Esophagus squamous epithelium (tissue), 5 donors: ENCODE measurements around the gene FRS3. TPM values are rescaled to one million over a fixed set of nuclear protein-coding genes. Genes with fewer than 3 reads are reported as not detected.

Source experiments
- DNase-seq: peaks from one replicate; lab custom pipeline; 2025; lab: John Stamatoyannopoulos, UW
- H3K27ac ChIP-seq, 4 donors: fragments of 200-600 bp; sonication (generic); one replicate each; pipeline ENCODE4 v1.5.1; 2016 to 2019; ENCODE audit warnings: mild to moderate bottlenecking in 1 of 4
- H3K27me3 ChIP-seq, 4 donors: fragments of 200-600 bp; sonication (generic); 1 replicate in 3 of 4; 2 replicates in 1 of 4; pipeline versions ENCODE4 v1.5.1 to v1.6.0; 2017 to 2021; ENCODE audit warnings: antibody characterized with exemption in 1 of 4
- H3K36me3 ChIP-seq, 3 donors: fragments of 200-600 bp; sonication (generic); one replicate each; pipeline ENCODE4 v1.5.1; 2016 to 2019
- H3K4me1 ChIP-seq, 3 donors: fragments of 200-600 bp; sonication (generic); one replicate each; pipeline ENCODE4 v1.5.1; 2017 to 2019
- H3K4me3 ChIP-seq, 4 donors: fragments of 200-600 bp; sonication (generic); 1 replicate in 3 of 4; 2 replicates in 1 of 4; pipeline ENCODE4 v1.5.1; 2016 to 2019; ENCODE audit warnings: mild to moderate bottlenecking in 2 of 4, moderate library complexity in 1 of 4
- H3K9me3 ChIP-seq, 3 donors: fragments of 200-600 bp; sonication (generic); one replicate each; pipeline ENCODE4 v1.5.1; 2016 to 2019
- POLR2A ChIP-seq, 4 donors: fragments of 450-650 bp; IDR thresholded peaks; one replicate each; pipeline ENCODE4 v1.6.1; 2017; ENCODE audit warnings: antibody characterized with exemption in 4 of 4, mild to moderate bottlenecking in 4 of 4, moderate library complexity in 3 of 4
- WGBS, 2 donors: methylation state at CpG; one replicate each; pipeline ENCODE4 v1.1.5; 2018; 5-methylcytosine and 5-hydroxymethylcytosine counted together
- intact Hi-C: fragments of 100-400 bp; cut with DNase I; formaldehyde crosslinking; loops from one replicate; pipeline ENCODE4 v1.15.0; 2022
- total RNA-seq, 4 donors: library from RNA; depleted of rRNA; stranded (reverse); fragments of >200 nt; gene quantifications; one replicate each; pipeline ENCODE4 v1.1.0, GENCODE V29; 2016
- TF ChIP-seq, protein P1 (sequence below), 6 experiments: fragments of 450-650 bp in 4 of 6; fragments of 200-600 bp in 2 of 6; sonication (generic) in 2 of 6; IDR thresholded peaks; one replicate each; pipeline ENCODE4 v1.5.1; 2016 to 2019; ENCODE audit warnings: antibody characterized with exemption in 6 of 6, mild to moderate bottlenecking in 4 of 6, moderate library complexity in 4 of 6
- donor health status: DM: yes; HTN: yes; CAD: no.

The FRS3 gene
- total RNA-seq, 4 donors from 2014 or later: 0.31 to 5.5 (median 1.5) TPM

GRCh38 chr6:41791305-41791704 lies 11.6 kb upstream of the FRS3 start:
- TF ChIP-seq, protein P1, sequence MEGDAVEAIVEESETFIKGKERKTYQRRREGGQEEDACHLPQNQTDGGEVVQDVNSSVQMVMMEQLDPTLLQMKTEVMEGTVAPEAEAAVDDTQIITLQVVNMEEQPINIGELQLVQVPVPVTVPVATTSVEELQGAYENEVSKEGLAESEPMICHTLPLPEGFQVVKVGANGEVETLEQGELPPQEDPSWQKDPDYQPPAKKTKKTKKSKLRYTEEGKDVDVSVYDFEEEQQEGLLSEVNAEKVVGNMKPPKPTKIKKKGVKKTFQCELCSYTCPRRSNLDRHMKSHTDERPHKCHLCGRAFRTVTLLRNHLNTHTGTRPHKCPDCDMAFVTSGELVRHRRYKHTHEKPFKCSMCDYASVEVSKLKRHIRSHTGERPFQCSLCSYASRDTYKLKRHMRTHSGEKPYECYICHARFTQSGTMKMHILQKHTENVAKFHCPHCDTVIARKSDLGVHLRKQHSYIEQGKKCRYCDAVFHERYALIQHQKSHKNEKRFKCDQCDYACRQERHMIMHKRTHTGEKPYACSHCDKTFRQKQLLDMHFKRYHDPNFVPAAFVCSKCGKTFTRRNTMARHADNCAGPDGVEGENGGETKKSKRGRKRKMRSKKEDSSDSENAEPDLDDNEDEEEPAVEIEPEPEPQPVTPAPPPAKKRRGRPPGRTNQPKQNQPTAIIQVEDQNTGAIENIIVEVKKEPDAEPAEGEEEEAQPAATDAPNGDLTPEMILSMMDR (IDR thresholded peaks at IDR 0.05): no peak
- no peak for TF ChIP-seq POLR2A (IDR thresholded peaks at IDR 0.05)
- Histone ChIP-seq H3K27me3 (no peaks in the 10 kb centered on the region), H3K9me3 (no peaks in the 10 kb centered on the region), H3K4me1 (peaks cover 8 to 18% (median 9%) of the 10 kb centered on the region in 3 donors), H3K36me3 (peaks cover 12 to 74% (median 15%) of the 10 kb centered on the region in 3 donors), H3K4me3 (no peak overlapping the region), H3K27ac (no peak overlapping the region)
- intact Hi-C loops: loop anchor here (10.0 kb wide), 1 partner anchor 133 kb away; the partner anchor contains the start of genes BYSL and MED20
- WGBS, 2 donors: 61 to 78% methylated on average over 1 of the region's 1 CpG
- DNase-seq: no peak

DNA sequence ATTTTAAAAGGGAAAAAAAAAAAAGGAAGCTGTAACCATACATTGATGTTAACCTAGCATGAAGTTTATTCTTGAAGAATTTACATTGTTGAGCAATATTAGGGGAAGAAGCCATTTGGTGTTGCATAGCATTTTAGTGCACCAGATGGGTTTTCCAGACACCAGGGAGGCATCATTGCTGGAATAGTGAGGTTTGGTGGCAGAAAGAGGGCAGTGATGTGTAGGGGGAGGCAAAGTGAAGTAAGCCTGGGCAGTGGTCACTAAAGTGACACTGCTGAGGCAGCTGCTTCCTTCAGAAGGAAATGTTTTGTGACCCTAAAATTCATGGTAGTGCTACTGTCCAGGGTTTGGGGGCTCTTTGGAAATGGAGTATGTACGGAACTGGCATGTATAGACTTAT lies 10.3 kb upstream of the FRS3 start:
- Histone ChIP-seq H3K27me3 (no peaks in the 10 kb centered on the region), H3K4me3 (no peak overlapping the region), H3K36me3 (peaks cover 12 to 64% (median 12%) of the 10 kb centered on the region in 3 donors), H3K4me1 (peaks cover 20 to 31% (median 21%) of the 10 kb centered on the region in 3 donors), H3K27ac (no peak overlapping the region), H3K9me3 (no peaks in the 10 kb centered on the region)
- 94 to 100% methylated on average over 1 of the region's 1 CpG for WGBS, 2 donors
- DNase-seq: no peak
- intact Hi-C loops: loop anchor here (10.0 kb wide), 1 partner anchor 135 kb away; the partner anchor contains the start of genes BYSL and MED20
- no peak for TF ChIP-seq POLR2A (IDR thresholded peaks at IDR 0.05)
- TF ChIP-seq, protein P1 (IDR thresholded peaks at IDR 0.05): no peak

- Histone ChIP-seq H3K36me3 (peaks cover 12 to 59% (median 12%) of the 10 kb centered on the region in 3 donors), H3K9me3 (no peaks in the 10 kb centered on the region), H3K27ac (no peak overlapping the region), H3K4me1 (peaks cover 26 to 38% (median 27%) of the 10 kb centered on the region in 3 donors), H3K27me3 (no peaks in the 10 kb centered on the region), H3K4me3 (no peak overlapping the region)
- no peak for DNase-seq
- intact Hi-C loops: no loop called here
- TF ChIP-seq POLR2A (IDR thresholded peaks at IDR 0.05): no peak
- 81 to 85% methylated on average over 3 of the region's 3 CpGs for WGBS, 2 donors
These were observed 9.7 kb upstream of the FRS3 start for GRCh38 chr6:41789390-41789724.

DNA sequence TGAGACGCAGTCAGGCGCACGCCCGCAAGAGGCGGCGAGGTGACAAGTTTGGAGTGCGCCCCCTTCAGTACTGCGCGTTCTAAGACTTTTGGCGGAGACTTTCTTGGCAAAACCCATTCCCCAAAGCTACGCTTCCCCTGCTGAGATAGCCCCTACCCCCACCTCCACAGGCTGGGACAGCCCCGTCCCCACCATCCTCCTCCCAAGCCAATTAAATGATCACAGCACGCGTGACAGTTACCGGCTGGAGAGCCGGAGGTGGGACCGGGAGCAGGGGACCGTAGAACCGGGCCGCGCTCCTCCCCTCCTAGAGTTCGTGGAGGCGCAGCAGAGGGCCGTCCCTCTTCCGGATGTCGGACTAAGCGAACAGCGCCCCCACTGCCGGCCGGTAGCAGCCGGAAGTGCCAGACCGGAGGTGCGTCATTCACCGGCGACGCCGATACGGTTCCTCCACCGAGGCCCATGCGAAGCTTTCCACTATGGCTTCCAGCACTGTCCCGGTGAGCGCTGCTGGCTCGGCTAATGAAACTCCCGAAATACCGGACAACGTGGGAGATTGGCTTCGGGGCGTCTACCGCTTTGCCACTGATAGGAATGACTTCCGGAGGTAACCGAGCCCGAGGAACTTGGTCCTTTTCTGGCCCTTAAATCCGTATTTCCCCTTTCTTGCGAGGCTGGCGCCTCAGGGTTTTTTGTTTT lies 7.7 kb upstream of the FRS3 start, which contains the start of gene TOMM6:
TSS of gene TOMM6 (plus strand) at position 476 of the 699 bp plus-strand sequence. CDS start at position 480, 4 bp downstream.
- TF ChIP-seq POLR2A (IDR thresholded peaks at IDR 0.05): peak in 3 of 4 donors; percentile 67 to 85 (median 76)
- TF ChIP-seq, protein P1 (IDR thresholded peaks at IDR 0.05): peak; percentile 79 to 98 (median 96)
- H3K27ac ChIP-seq: peak within 1 kb of the TSS; percentile 89 to 99 (median 95)
- 0 to 1% methylated on average over 6 to 24 of the region's 55 CpGs for WGBS, 2 donors
- H3K9me3 ChIP-seq: no peaks in the 10 kb centered on the region
- peaks cover 33 to 58% (median 34%) of the 10 kb centered on the region in 3 donors for H3K4me1 ChIP-seq
- DNase-seq: peak; percentile 77
- H3K4me3 ChIP-seq: peak within 1 kb of the TSS; percentile 72 to 91 (median 84)
- no peaks in the 10 kb centered on the region for H3K27me3 ChIP-seq
- peaks cover 4 to 44% (median 12%) of the 10 kb centered on the region in 3 donors for H3K36me3 ChIP-seq
- intact Hi-C loops: no loop called here

GRCh38 chr6:41786451-41787218 lies 6.9 kb upstream of the FRS3 start:
- Histone ChIP-seq H3K4me1 (peaks cover 33 to 65% (median 37%) of the 10 kb centered on the region in 3 donors), H3K27ac (peak overlapping the region; percentile 89 to 99 (median 95)), H3K4me3 (peak overlapping the region; percentile 72 to 91 (median 84)), H3K9me3 (no peaks in the 10 kb centered on the region), H3K27me3 (no peaks in the 10 kb centered on the region), H3K36me3 (peaks cover 4 to 36% (median 12%) of the 10 kb centered on the region in 3 donors)
- DNase-seq: peak; percentile 37
- TF ChIP-seq, protein P1 (IDR thresholded peaks at IDR 0.05): peak; percentile 82 to 96 (median 92)
- TF ChIP-seq POLR2A (IDR thresholded peaks at IDR 0.05): peak in 1 of 4 donors; percentile 22
- intact Hi-C loops: no loop called here
- 0% methylated on average over 1 to 11 of the region's 58 CpGs for WGBS, 2 donors
